Measurements from ENCODE around the gene MCUB.

The MCUB gene

DNA sequence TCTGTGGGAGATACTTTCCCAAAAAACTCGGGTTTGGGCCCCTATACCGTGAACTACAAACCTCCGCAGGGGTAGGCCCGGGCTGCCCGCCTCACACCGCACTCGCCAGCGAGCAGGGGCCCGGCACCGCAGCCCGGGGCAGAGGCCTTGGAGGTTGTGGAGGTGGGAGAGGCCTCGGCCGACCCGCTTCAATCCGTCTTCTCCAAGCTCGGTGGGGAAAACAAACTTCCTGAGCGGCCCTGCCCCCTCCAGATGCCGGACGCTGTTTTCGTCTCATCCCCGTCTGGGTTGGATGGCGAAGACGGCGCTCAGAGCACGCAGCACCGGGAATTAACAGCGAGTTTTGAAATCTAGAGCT is 442 bp upstream of the MCUB start:
- no peak for DNase-seq (ENCODE audit: low read depth, low spot score)
- ChIA-PET CTCF (interaction anchor here (0.9 to 1.4 kb wide), 2 partner anchors 12 to 16 kb away, joined by 3 read pairs; no protein-coding TSS in a partner anchor), POLR2A (interaction anchor here (0.7 to 1.2 kb wide), 2 partner anchors 126 to 245 kb away, joined by 5 to 7 read pairs; partner anchors contain the start of gene SEC24B)
- peak overlapping the region; percentile 73 for H3K4me3 ChIP-seq (ENCODE audit: low read depth, low read length)
- TF ChIP-seq, protein P1, sequence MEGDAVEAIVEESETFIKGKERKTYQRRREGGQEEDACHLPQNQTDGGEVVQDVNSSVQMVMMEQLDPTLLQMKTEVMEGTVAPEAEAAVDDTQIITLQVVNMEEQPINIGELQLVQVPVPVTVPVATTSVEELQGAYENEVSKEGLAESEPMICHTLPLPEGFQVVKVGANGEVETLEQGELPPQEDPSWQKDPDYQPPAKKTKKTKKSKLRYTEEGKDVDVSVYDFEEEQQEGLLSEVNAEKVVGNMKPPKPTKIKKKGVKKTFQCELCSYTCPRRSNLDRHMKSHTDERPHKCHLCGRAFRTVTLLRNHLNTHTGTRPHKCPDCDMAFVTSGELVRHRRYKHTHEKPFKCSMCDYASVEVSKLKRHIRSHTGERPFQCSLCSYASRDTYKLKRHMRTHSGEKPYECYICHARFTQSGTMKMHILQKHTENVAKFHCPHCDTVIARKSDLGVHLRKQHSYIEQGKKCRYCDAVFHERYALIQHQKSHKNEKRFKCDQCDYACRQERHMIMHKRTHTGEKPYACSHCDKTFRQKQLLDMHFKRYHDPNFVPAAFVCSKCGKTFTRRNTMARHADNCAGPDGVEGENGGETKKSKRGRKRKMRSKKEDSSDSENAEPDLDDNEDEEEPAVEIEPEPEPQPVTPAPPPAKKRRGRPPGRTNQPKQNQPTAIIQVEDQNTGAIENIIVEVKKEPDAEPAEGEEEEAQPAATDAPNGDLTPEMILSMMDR (IDR thresholded peaks at IDR 0.05; ENCODE audit: insufficient read depth, low read length, missing control alignments), result no peak

DNA sequence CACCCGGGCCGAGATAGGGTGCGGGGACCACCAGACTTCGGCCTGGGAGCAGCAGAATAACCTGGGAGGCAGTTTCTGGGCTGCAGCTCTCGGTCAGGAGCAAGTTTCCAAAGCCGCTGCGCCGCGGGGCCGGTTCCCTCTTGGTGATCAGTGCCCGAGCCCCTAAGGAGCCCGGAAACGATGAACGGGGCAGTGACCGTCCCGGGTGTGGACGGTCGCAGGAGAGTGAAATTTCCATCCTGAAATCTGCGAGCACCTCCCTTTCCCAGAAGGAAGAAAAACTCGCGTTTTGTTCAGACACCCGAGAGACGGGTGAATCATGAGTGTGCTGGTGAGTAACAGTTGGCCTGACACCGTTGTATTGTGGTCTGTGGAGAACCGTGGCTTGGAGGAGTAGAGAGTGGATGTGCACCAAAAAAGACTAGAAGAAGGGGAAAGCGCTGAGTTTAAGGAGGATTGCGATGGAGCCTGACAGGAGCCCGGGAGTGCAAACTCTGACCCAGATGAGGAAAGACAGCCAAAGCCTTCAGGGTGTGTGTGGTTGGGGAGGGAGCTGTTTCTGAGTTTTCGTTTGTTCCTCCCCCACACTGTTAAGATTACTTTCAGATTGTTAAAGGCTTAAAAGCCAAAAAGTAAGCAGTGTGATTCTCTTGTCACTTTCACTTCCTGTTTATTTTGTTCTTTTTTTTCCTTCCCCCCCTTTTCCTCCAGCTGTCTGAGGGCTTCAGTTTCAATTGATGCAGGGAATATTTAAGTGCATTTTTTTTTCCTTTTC is 828 bp downstream of the MCUB start:
- ChIA-PET CTCF (no interaction called here), POLR2A (no interaction called here)
- TF ChIP-seq, protein P1 (IDR thresholded peaks at IDR 0.05; ENCODE audit: insufficient read depth, low read length, missing control alignments), result no peak
- DNase-seq (ENCODE audit: low read depth, low spot score), result peak; percentile 17
- peak overlapping the region; percentile 73 for H3K4me3 ChIP-seq (ENCODE audit: low read depth, low read length)

DNA sequence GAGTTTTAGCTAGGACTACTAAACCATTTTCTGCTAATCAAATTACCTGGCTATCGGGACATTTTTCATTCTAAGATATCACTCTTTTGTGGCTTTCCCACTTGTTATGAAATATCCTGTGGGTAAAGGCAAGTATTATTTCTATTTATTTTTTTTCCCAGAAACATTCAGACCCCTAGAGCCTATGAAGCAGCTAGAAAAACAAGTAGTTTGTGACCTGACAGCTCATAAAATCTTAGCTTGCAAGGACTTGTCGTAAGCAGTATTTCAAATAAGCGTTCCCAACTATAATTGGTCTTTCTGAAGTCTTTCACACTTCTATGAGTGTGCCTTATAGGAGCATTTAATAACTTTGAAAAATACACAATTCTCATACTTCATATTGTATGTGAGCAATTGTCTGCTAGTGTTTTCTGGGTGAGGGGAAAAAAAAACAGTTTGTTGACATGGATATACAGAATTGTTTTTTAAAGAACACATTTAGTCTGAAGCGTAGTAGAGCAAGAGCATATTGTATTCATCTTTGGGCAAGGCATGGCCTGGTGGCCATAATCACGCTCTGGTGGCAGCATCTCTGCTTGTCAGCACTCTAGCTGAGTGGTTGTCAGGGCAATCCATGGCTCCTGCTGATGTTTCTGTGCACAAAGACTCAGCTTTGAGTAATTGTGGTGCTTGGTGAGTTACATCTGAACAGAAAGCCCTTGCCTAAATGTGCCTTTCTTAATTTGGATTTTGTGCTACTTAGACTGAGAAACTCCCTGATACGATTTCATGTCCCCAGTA is 2.6 kb downstream of the MCUB start:
- no peak overlapping the region for H3K4me3 ChIP-seq (ENCODE audit: low read depth, low read length)
- no peak for DNase-seq (ENCODE audit: low read depth, low spot score)
- TF ChIP-seq, protein P1 (IDR thresholded peaks at IDR 0.05; ENCODE audit: insufficient read depth, low read length, missing control alignments), result no peak
- ChIA-PET POLR2A (no interaction called here), CTCF (interaction anchor here (1.0 kb wide), 1 partner anchor 12 kb away, joined by 3 read pairs; no protein-coding TSS in a partner anchor)

DNA sequence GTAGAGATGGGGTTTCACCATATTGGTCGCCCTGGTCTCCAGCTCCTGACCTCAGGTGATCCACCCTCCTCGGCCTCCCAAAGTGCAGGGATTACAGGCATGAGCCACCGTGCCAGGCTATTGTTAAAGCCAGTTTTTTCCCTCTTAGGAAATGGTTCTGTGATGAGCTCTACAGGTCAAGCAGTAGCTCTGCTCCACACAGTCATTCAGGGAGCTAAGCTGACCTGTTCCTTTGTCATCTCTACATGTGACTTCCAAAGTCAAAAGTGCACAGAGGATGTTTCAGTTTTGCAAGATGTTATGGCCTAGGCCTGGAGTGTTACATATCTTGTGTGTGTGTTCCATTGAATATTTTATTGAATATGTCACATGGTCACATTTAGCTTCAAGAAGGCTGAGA is 11.4 kb downstream of the MCUB start:
- DNase-seq (ENCODE audit: low read depth, low spot score), result no peak
- ChIA-PET POLR2A (no interaction called here), CTCF (interaction anchor here (1.0 kb wide), 1 partner anchor 13 kb away, joined by 3 read pairs; no protein-coding TSS in a partner anchor)
- no peak overlapping the region for H3K4me3 ChIP-seq (ENCODE audit: low read depth, low read length)
- TF ChIP-seq, protein P1 (IDR thresholded peaks at IDR 0.05; ENCODE audit: insufficient read depth, low read length, missing control alignments), result no peak

DNA sequence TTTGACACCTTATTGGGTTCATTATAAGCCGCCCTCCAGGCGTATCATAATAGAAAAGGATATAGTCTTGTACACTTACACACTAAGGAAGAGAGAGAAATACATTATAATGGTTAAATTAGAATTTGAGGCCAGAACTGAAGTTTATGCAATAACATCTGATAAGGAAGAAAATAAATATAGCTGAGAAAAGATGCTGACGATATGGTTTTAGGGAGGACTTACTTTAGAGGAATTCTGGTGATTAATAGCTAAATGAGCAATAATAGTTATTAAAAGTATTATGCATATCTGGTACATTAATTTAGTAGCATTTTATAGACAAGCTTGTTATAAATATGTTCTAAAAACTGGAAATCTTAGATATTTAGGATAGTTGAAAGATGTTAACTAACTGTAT is 12.1 kb downstream of the MCUB start:
- ChIA-PET POLR2A (no interaction called here), CTCF (interaction anchor here (1.0 kb wide), 1 partner anchor 13 kb away, joined by 3 read pairs; no protein-coding TSS in a partner anchor)
- no peak overlapping the region for H3K4me3 ChIP-seq (ENCODE audit: low read depth, low read length)
- TF ChIP-seq, protein P1 (IDR thresholded peaks at IDR 0.05; ENCODE audit: insufficient read depth, low read length, missing control alignments), result no peak
- no peak for DNase-seq (ENCODE audit: low read depth, low spot score)

DNA sequence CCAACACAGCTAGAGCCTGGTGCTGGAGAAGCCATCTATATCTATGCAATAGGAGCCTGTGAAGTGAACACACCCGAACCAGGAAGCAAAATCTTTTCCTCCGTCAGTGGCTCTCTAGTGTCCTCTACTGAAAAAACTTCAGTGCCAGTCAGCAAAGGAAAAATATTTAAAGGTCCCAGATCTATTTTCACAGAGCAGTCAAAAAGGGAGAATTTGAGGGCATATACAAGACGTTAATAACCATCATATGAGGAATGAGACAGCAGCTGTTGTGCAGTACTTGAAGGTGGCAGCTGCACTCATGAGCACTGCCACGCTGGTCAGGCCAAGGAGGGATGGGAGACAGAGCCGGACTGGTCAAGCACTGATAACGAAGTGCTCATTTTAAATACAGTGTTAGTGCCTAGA is 14.4 kb downstream of the MCUB start:
- ChIA-PET CTCF (interaction anchor here (1.0 to 1.6 kb wide), 3 partner anchors 11 to 149 kb away, joined by 3 to 6 read pairs (median 3); partner anchors contain the start of gene SEC24B), POLR2A (no interaction called here)
- H3K4me3 ChIP-seq (ENCODE audit: low read depth, low read length), result no peak overlapping the region
- DNase-seq (ENCODE audit: low read depth, low spot score), result no peak
- TF ChIP-seq, protein P1 (IDR thresholded peaks at IDR 0.05; ENCODE audit: insufficient read depth, low read length, missing control alignments), result no peak
